Ovary (tissue), 9 donors: ENCODE measurements around the gene THTPA. TPM values are rescaled to one million over a fixed set of nuclear protein-coding genes. Genes with fewer than 3 reads are reported as not detected.
"Not testable (repeated sequence)": the region's sequence is repeated elsewhere in the genome, so short reads cannot be mapped to it uniquely, and the experiment has no call there.

Experiments
- DNase-seq, 5 donors: peaks; one replicate each; pipeline ENCODE4 v3.0.0-alpha.2; 2019 to 2020
- H3K27ac ChIP-seq, 2 donors: fragments of 200-600 bp; one replicate each; pipeline versions ENCODE4 v1.5.1 to v1.8.0; 2019 to 2022
- H3K27me3 ChIP-seq: fragments of 200-600 bp; one replicate; pipeline ENCODE4 v1.8.0; 2022
- H3K36me3 ChIP-seq: fragments of 200-600 bp; sonication (generic); one replicate; pipeline ENCODE4 v1.5.1; 2019
- H3K4me1 ChIP-seq: one replicate; pipeline ENCODE4 v1.8.1; 2013; ENCODE audit warnings: mild to moderate bottlenecking, moderate library complexity; ENCODE audit not compliant: insufficient read depth
- H3K4me3 ChIP-seq: fragments of 200-600 bp; sonication (generic); one replicate; pipeline ENCODE4 v1.5.1; 2017
- H3K9me3 ChIP-seq, 2 donors: fragments of 200-600 bp in 1 of 2; sonication (generic) in 1 of 2; one replicate each; pipeline versions ENCODE4 v1.5.1 to v1.8.1; 2013 to 2019; ENCODE audit warnings: mild to moderate bottlenecking in 1 of 2, moderate library complexity in 1 of 2
- EP300 ChIP-seq: sonication (generic); formaldehyde crosslinking; IDR thresholded peaks from one replicate; pipeline ENCODE4 v1.6.1; 2017; ENCODE audit warnings: antibody characterized with exemption
- POLR2A ChIP-seq: fragments of 450-650 bp; IDR thresholded peaks from one replicate; pipeline ENCODE4 v1.6.1; 2017; ENCODE audit warnings: antibody characterized with exemption, mild to moderate bottlenecking, moderate library complexity
- WGBS, 3 donors: extraction: QIAGEN DNeasy Blood & Tissue Kit in 1 of 3; methylation state at CpG; one replicate each; pipeline versions ENCODE4 v1.1.5 to v1.1.7; 2013 to 2017; 5-methylcytosine and 5-hydroxymethylcytosine counted together
- intact Hi-C, 4 donors: fragments of 100-400 bp; cut with DNase I; formaldehyde crosslinking; loops; one replicate each; pipeline versions ENCODE4 v1.11.0 to v1.15.1; 2022 to 2023
- polyA plus RNA-seq, 2 donors: library from polyadenylated mRNA; stranded (reverse); fragments of 200-250 nt in 1 of 2; fragments of 350-450 nt in 1 of 2; fragmentation: Illumina TruSeq in 1 of 2; extraction: RNeasy Lipid Tissue Mini Kit (QIAGEN cat#74804) in 1 of 2; gene quantifications; one replicate each; pipeline ENCODE4 v1.2.3, GENCODE V29; 2013 to 2014
- total RNA-seq, 7 donors: library from RNA; depleted of rRNA in 2 of 7; stranded (reverse); fragments of >200 nt in 2 of 7; fragmentation: NEBNext Ultra II Directional in 3 of 7; extraction: Animal tissue kit (Norgen Biotek cat#: 25700) in 3 of 7; gene quantifications; one replicate each; pipeline versions ENCODE4 v1.1.0 to v1.2.4, GENCODE V29; 2016 to 2023
- TF ChIP-seq, protein P1 (sequence below), 3 donors: fragments of 450-650 bp in 2 of 3; fragments of 200-600 bp in 1 of 3; IDR thresholded peaks; one replicate each; pipeline versions ENCODE4 v1.5.1 to v1.8.0; 2016 to 2022; ENCODE audit warnings: antibody characterized with exemption in 3 of 3, mild to moderate bottlenecking in 1 of 3
- donor health status: DM: no; HTN: no; CAD: no; lungs with moderate emphysema.
- donor health status: DM: no; HTN: no; CAD: no.
- donor health status: Bipolar disorder and iron deficiency.
- donor health status: DM: yes; HTN: yes; CAD: no.
- donor health status: DM: no; HTN: no; CAD: no.
- donor health status: DM: yes; HTN: yes; CAD: no.

The THTPA gene
- total and polyA plus RNA-seq, 9 donors, result 11.5 to 22.3 (median 19.4) TPM

GRCh38 chr14:23532658-23533057 is 23.4 kb upstream of the THTPA start:
- H3K36me3 ChIP-seq, result no peaks in the 10 kb centered on the region
- no peak overlapping the region for H3K27ac ChIP-seq
- H3K4me3 ChIP-seq, result no peak overlapping the region
- intact Hi-C loops, result loop anchor here in 1 of 4 donors (10.0 kb wide), 1 partner anchor 48 kb away; no protein-coding TSS in a partner anchor
- TF ChIP-seq, protein P1, sequence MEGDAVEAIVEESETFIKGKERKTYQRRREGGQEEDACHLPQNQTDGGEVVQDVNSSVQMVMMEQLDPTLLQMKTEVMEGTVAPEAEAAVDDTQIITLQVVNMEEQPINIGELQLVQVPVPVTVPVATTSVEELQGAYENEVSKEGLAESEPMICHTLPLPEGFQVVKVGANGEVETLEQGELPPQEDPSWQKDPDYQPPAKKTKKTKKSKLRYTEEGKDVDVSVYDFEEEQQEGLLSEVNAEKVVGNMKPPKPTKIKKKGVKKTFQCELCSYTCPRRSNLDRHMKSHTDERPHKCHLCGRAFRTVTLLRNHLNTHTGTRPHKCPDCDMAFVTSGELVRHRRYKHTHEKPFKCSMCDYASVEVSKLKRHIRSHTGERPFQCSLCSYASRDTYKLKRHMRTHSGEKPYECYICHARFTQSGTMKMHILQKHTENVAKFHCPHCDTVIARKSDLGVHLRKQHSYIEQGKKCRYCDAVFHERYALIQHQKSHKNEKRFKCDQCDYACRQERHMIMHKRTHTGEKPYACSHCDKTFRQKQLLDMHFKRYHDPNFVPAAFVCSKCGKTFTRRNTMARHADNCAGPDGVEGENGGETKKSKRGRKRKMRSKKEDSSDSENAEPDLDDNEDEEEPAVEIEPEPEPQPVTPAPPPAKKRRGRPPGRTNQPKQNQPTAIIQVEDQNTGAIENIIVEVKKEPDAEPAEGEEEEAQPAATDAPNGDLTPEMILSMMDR (IDR thresholded peaks at IDR 0.05), result no peak
- TF ChIP-seq POLR2A (no peak), EP300 (no peak)
- no peaks in the 10 kb centered on the region for H3K27me3 ChIP-seq
- no peaks in the 10 kb centered on the region for H3K9me3 ChIP-seq
- 95 to 96% (median 95%) methylated on average over 7 of the region's 7 CpGs for WGBS, 3 donors
- DNase-seq, result no peak
- H3K4me1 ChIP-seq, result no peaks in the 10 kb centered on the region

- no peak for DNase-seq
- Histone ChIP-seq H3K4me3 (no peak overlapping the region), H3K27ac (no peak overlapping the region), H3K4me1 (no peaks in the 10 kb centered on the region), H3K9me3 (no peaks in the 10 kb centered on the region), H3K36me3 (no peaks in the 10 kb centered on the region), H3K27me3 (no peaks in the 10 kb centered on the region)
- WGBS, 3 donors, result 91 to 93% (median 92%) methylated on average over 16 of the region's 16 CpGs
- intact Hi-C loops, result loop anchor here in 1 of 4 donors (10.0 kb wide), 1 partner anchor 49 kb away; no protein-coding TSS in a partner anchor
- TF ChIP-seq EP300, result no peak
- TF ChIP-seq POLR2A, result no peak
- TF ChIP-seq, protein P1 (IDR thresholded peaks at IDR 0.05), result no peak
These were observed 22.2 kb upstream of the THTPA start for GRCh38 chr14:23533652-23534435.

- no peak overlapping the region for H3K27ac ChIP-seq
- TF ChIP-seq POLR2A (no peak), EP300 (no peak)
- TF ChIP-seq, protein P1 (IDR thresholded peaks at IDR 0.05), result no peak
- H3K27me3 ChIP-seq, result no peaks in the 10 kb centered on the region
- no peak overlapping the region for H3K4me3 ChIP-seq
- H3K9me3 ChIP-seq, result no peaks in the 10 kb centered on the region
- 81 to 86% (median 84%) methylated on average over 4 of the region's 4 CpGs for WGBS, 3 donors
- H3K36me3 ChIP-seq, result no peaks in the 10 kb centered on the region
- no peak for DNase-seq
- intact Hi-C loops, result loop anchor here in 2 of 4 donors (5.0 to 10.0 kb wide), 2 partner anchors 51 to 54 kb away; no protein-coding TSS in a partner anchor
- H3K4me1 ChIP-seq, result no peaks in the 10 kb centered on the region
These were observed 20.1 kb upstream of the THTPA start for GRCh38 chr14:23535943-23536342.

DNA sequence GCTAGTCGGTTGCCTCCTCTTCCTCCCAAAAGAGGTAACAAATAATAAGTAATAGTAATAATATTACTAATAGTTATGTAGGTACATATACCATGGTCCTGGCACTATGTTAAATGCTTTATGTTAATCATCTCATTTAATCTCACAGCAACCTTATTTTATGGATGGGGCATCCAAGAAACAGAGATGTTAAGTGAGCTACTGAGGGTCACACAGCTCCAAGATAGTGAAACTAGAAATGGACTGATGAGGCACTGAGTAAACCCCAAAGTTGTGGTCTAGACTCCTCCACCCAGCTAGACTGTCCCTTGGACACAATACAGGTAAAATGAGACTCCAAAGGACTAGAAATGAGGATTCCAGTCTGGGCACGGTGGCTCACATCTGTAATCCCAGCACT is 19.6 kb upstream of the THTPA start:
- Histone ChIP-seq H3K4me3 (no peak overlapping the region), H3K4me1 (no peaks in the 10 kb centered on the region), H3K27me3 (no peaks in the 10 kb centered on the region), H3K9me3 (no peaks in the 10 kb centered on the region), H3K36me3 (no peaks in the 10 kb centered on the region), H3K27ac (no peak overlapping the region)
- no peak for TF ChIP-seq EP300
- no peak for TF ChIP-seq POLR2A
- TF ChIP-seq, protein P1 (IDR thresholded peaks at IDR 0.05), result no peak
- no peak for DNase-seq
- intact Hi-C loops, result loop anchor here in 2 of 4 donors (5.0 to 10.0 kb wide), 2 partner anchors 52 to 54 kb away; no protein-coding TSS in a partner anchor
- WGBS, 3 donors, result 75 to 87% (median 80%) methylated on average over 2 of the region's 2 CpGs

DNA sequence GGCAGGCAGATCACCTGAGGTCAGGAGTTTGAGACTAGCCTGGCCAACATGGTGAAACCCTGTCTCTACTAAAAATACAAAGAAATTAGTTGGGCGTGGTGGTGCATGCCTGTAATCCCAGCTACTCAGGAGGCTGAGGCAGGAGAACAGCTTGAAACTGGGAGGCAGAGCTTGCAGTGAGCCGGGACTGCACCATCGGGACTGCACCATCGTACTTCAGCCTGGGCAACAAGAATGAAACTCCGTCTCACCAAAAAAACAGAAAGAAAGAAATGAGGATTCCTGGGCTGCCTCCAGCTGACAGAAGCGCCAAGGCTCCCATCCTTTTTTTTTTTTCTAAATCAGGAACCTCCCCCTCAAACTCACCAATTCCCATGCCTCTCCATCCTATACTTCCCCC is 19.2 kb upstream of the THTPA start:
- not testable (repeated sequence) for H3K9me3 ChIP-seq, H3K4me1 ChIP-seq, DNase-seq, H3K36me3 ChIP-seq, H3K4me3 ChIP-seq, H3K27ac ChIP-seq, H3K27me3 ChIP-seq
- intact Hi-C loops, result loop anchor here in 2 of 4 donors (5.0 to 10.0 kb wide), 2 partner anchors 52 to 55 kb away; no protein-coding TSS in a partner anchor
- WGBS, 3 donors, result 73 to 77% (median 76%) methylated on average over 6 of the region's 6 CpGs
